GM10248 (cell line): ENCODE measurements around the gene SCNN1G.

ENCODE experiments used
- CTCF ChIA-PET: fragments of 300-600 bp; sonication (Branson Sonifier 250); formaldehyde crosslinking; extraction: SDS; loops from one replicate; lab custom pipeline; 2021; ENCODE audit warnings: antibody characterized with exemption; lab: Yijun Ruan, JAX
- POLR2A ChIA-PET: fragments of 350-650 bp; sonication (Branson Sonifier 250); formaldehyde crosslinking; extraction: SDS; loops from one replicate; lab custom pipeline; 2020; ENCODE audit warnings: antibody characterized with exemption; lab: Yijun Ruan, JAX
- DNase-seq: peaks from one replicate; pipeline ENCODE4 v3.0.0; 2012; ENCODE audit errors: extremely low spot score
- CTCF ChIP-seq: IDR thresholded peaks from 2 replicates; pipeline ENCODE4 v1.5.1; 2012; ENCODE audit warnings: mild to moderate bottlenecking, low read depth; ENCODE audit errors: extremely low read depth, missing control alignments, control extremely low read depth

The SCNN1G gene

GRCh38 chr16:23160082-23160481 is 22.5 kb upstream of the SCNN1G start:
- POLR2A ChIA-PET: no interaction called here
- TF ChIP-seq CTCF: no peak
- CTCF ChIA-PET: interaction anchor here (1.3 kb wide), 2 partner anchors 8 to 276 kb away, joined by 4 to 5 read pairs; no protein-coding TSS in a partner anchor
- no peak for DNase-seq

GRCh38 chr16:23160574-23160973 is 22.0 kb upstream of the SCNN1G start:
- ChIA-PET POLR2A (no interaction called here), CTCF (interaction anchor here (1.3 kb wide), 2 partner anchors 8 to 275 kb away, joined by 4 to 5 read pairs; no protein-coding TSS in a partner anchor)
- no peak for TF ChIP-seq CTCF
- DNase-seq: no peak

GRCh38 chr16:23163921-23164320 is 18.6 kb upstream of the SCNN1G start:
- ChIA-PET CTCF (no interaction called here), POLR2A (no interaction called here)
- DNase-seq: no peak
- no peak for TF ChIP-seq CTCF

GRCh38 chr16:23164736-23165135 is 17.8 kb upstream of the SCNN1G start:
- DNase-seq: no peak
- CTCF ChIA-PET: interaction anchor here (2.4 kb wide), 1 partner anchor 17 kb away, joined by 7 read pairs; no protein-coding TSS in a partner anchor
- POLR2A ChIA-PET: no interaction called here
- no peak for TF ChIP-seq CTCF

- DNase-seq: no peak
- POLR2A ChIA-PET: no interaction called here
- no peak for TF ChIP-seq CTCF
- CTCF ChIA-PET: interaction anchor here (1.2 to 3.6 kb wide), 3 partner anchors 9 to 262 kb away, joined by 6 to 19 read pairs (median 7); no protein-coding TSS in a partner anchor
Measured at GRCh38 chr16:23172583-23172982, 10.0 kb upstream of the SCNN1G start.

GRCh38 chr16:23172994-23173393 is 9.6 kb upstream of the SCNN1G start:
- no peak for TF ChIP-seq CTCF
- ChIA-PET POLR2A (no interaction called here), CTCF (interaction anchor here (1.2 to 3.6 kb wide), 3 partner anchors 9 to 262 kb away, joined by 6 to 19 read pairs (median 7); no protein-coding TSS in a partner anchor)
- no peak for DNase-seq
